Measurements from ENCODE around the gene KREMEN1. TPM values are rescaled to one million over a fixed set of nuclear protein-coding genes. Genes with fewer than 3 reads are reported as not detected.

KREMEN1 gene
- total and polyA plus RNA-seq, 9 of the 15 experiments (the other 6 are each of a cell fraction or from before 2014, with no cell fraction given): 0.69 to 11.5 (median 4.3) TPM

- TF ChIP-seq TCF15 (CRISPR knock-in tag; IDR thresholded peaks at IDR 0.05) (no peak), BRD4 (IDR thresholded peaks at IDR 0.05) (0 out of 2 replicates have a peak, but pooled peaks have one; percentile 25), ZNF639 (CRISPR knock-in tag; conservative IDR thresholded peaks at IDR 0.05 in 1 of 2, IDR thresholded peaks at IDR 0.05 in 1 of 2) (0 out of 4 replicates have a peak, but pooled peaks of 1 of the 2 experiments have one; percentile 40), ATF1 (CRISPR knock-in tag; IDR thresholded peaks at IDR 0.05) (no peak), ATF1 (tag; IDR thresholded peaks at IDR 0.05) (peak; percentile 24; the same call in 1 of the 2 replicates), RFX5 (IDR thresholded peaks at IDR 0.05; ENCODE audit: low read depth, low read length) (no peak), SMARCC2 (IDR thresholded peaks at IDR 0.05; ENCODE audit: low read depth) (peak; percentile 57; the same call in 1 of the 2 replicates), HMG20A (CRISPR knock-in tag; conservative IDR thresholded peaks at IDR 0.05) (no peak), ZNF668 (CRISPR knock-in tag; IDR thresholded peaks at IDR 0.05) (no peak), FOSL1 (tag; conservative IDR thresholded peaks at IDR 0.05) (peak; percentile 94), NR2C1 (IDR thresholded peaks at IDR 0.05) (no peak), NR2C1 (tag; IDR thresholded peaks at IDR 0.05) (0 out of 2 replicates have a peak, but pooled peaks have one; percentile 40), BCOR (IDR thresholded peaks at IDR 0.05) (no peak), ZNF431 (CRISPR knock-in tag; IDR thresholded peaks at IDR 0.05) (no peak), ZBED1 (IDR thresholded peaks at IDR 0.05) (no peak), CUX1 (CRISPR knock-in tag; IDR thresholded peaks at IDR 0.05) (peak; percentile 51; the same call in 1 of the 2 replicates), ZNF398 (CRISPR knock-in tag; IDR thresholded peaks at IDR 0.05) (no peak), ZNF316 (IDR thresholded peaks at IDR 0.05) (peak; percentile 85)
Measured at GRCh38 chr22:29031227-29032011, 41.4 kb upstream of the KREMEN1 start (continued).
